ENCODE data around the gene SEMA6A.

SEMA6A gene

DNA sequence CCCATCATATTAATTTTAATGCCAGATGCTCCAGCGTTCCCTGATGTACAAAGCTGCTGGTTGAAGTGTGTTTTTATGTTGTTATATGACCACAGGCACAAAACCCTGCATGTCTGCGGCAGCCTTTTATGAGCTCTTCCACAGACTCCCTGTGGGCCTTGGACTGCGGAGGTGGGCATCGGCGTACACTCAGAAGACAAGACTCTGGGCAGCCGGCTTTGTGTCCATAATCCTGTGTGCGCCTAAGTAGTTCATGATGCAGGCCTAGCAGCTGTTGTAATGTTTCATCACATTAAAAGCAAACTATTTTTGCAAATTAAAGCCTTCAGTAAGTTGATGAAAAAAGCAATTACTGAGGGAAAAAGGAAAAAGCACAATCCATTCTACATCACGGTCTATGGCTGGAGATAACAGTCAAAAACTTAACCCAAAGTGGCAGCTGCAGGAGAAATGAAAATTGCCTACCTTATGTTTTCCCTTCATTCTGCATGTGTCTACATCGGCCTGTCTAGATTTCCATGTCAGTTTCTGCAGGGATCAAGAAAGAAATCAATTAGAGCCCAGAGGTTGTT, 78.8 kb downstream of the SEMA6A start:
- no peak for DNase-seq (ENCODE audit: low read depth, low spot score)

DNA sequence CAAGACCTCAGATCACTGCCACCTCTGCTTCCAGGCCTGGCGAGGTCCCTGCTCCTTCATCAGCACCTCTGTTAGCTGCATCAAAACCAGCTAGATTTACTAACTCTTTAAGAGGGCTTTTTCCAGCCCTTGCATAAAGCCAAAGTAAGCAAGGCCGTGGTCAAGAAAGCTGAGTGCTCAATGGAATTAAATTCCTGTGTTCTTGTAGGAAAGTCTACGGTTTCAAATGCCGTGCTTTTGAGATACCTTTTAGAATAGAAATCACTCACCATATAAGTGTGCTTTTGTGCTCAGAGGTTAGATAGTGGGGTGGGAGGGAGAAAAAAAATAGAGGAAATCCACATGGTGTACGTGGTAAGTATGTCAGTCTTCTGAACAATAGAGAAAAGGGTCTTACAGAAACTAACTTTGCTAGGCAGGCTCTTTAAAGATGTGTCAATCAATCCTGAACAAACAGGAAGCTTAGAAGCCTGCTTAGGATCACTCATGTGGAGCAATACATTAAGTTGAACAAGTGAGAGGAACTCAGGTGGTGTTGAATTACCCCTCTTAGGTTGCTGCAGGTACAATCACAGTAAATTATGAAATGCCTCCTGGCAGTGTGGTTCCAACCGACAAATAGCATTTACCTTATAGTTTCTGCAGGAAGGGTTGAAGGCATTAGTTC, 79.7 kb downstream of the SEMA6A start:
- DNase-seq (ENCODE audit: low read depth, low spot score) = no peak

DNA sequence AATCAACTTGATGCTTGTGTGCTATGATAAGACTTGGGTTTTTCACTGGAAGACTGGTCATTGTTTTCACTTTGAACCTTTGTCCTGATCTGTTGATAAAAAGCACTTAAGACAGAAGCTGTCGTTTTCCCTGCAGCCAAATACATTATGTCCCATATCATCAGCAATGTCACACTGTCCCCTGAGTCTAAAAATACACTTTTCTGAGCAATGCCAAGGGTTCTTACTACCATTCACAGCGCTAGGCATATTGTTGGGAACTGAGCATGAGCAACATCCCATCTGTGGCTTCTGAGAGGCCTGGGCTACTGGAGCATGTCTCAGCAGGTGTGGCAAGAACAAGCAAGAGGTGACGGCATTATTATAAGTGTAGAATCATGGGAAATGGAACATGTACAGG, 81.8 kb downstream of the SEMA6A start:
- no peak for DNase-seq (ENCODE audit: low read depth, low spot score)

DNA sequence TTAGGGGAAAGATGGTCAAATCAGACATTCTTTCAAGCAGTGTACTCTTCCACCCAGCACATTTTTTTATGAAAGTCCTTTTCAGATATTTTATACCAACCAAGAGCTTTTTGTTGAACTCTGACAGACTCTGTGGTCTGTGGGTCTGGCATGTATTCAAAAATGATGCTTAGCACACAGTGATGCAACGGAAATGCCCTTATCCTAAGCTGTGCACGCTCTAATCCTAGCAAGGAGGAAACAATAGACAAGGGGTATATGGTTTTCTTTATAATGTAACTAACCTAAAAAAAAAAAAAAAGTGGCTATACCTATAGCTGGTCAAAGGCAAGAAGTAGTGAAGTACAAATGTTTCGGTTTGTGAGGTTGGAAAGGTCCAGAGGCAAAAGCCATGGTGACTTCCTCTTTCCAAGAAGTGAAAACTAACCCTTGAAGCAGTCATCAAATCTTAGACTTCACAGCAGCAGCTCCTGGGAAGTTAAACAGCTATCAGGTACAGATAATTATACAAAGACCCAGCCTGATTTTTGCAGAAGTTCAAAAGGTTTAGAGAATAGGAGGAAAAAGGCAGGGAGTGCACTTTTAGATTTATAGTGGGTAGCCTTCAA, 82.5 kb downstream of the SEMA6A start:
- no peak for DNase-seq (ENCODE audit: low read depth, low spot score)

DNA sequence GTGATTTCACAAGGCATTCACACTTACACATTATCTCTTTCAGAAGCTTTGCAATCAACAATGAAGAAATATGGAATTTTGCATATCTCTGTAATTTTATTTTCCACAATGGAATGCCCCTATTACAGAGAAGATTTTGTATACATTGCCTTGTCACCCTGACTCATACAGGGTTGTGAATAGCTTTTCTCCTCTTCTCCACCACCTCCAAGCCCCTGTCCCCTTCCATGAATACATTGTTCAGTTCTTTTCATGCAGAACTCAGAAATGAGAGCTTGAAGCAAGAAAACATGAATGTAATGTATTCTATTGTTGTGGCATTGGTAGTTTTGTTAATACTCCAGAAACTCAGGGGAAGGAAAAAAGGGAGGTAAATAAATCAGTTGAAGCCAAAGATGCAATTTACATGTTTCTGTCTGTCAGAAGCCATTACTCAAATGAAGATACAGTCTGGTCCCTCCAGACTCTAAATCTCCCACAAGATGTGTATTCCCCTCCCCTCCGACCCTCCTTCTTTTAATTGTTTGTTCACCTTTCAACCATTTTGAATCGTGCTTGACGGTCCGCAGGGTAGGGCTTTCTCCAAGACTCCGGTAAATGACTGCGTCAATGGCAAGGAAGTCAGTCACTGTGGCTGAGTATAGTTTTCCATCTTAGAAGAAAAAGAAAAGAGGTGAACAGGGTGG, 86.1 kb downstream of the SEMA6A start:
- no peak for DNase-seq (ENCODE audit: low read depth, low spot score)

DNA sequence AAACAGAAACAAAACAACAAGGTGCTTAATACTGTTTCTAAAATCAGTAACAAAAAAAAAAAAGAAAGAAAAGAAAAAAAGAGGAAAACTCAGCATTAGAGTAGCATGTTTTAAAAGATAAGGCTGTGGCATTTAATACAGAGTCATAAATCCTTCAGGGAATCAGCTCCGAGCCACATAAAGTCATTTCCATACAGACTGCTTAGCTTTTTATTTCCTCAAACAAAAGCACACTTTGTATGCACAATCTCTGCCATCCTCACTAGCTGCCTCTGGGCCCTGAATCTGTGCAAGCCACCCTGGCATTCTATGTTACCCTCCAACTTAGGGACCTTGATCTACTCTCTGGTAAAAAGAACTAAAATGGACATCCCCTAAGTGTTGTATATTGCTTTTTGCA, 87.6 kb downstream of the SEMA6A start:
- no peak for DNase-seq (ENCODE audit: low read depth, low spot score)

DNA sequence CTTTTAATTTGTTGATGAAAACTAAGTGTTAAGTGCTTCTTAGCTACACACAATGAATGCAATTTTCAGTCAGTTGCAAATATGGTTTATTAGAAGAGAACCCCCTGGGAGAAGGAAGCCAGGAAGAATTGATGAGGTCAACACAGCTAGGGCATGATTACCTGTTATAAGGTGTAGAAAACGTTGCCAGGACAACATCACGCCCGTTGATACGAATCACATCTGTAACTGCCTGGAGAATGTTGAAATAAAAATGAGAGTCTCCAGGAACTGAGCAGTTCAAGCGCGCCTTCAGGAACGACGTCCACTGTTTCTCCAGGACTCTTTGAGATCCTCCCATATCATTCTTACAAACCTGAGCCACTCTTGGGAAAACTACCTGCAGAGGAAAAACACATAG, 88.0 kb downstream of the SEMA6A start:
- DNase-seq (ENCODE audit: low read depth, low spot score) = no peak

DNA sequence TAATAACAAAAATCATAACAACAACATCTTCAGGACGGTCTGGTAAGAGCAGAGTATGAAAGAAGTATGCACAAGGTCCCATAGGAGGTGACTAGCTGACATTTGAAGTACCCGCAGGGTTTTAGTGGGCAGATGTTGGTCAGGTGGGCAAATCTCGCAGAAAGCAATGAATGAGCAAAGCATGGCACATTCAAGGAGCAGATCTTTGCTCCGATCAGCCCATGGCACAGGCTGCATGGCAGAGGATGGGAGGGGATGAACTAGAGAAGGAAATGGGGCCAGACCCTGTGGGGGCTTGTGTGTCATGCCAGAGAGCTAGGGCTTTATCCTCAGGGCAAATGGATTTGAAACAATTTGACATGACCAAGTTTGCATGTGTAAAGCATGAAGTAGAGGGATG, 90.0 kb downstream of the SEMA6A start:
- no peak for DNase-seq (ENCODE audit: low read depth, low spot score)

DNA sequence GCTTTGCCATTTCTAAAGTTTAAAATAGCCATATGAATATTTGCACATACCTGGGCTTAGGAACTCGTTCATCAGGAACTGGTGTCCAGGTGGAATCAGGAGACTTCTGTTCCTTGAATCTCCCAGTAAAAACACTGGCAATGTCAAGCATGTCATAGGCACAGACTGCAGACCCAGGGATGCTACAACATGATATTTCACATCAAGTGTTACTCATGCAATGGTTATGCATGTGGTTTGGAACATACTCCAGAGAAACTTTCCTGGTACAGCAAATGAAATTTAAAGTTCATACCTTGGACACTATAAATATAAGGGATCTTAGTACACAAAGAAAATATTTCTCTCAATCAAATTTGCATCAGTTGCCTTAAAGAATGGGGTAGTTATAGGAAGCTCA, 92.2 kb downstream of the SEMA6A start:
- DNase-seq (ENCODE audit: low read depth, low spot score) = no peak

DNA sequence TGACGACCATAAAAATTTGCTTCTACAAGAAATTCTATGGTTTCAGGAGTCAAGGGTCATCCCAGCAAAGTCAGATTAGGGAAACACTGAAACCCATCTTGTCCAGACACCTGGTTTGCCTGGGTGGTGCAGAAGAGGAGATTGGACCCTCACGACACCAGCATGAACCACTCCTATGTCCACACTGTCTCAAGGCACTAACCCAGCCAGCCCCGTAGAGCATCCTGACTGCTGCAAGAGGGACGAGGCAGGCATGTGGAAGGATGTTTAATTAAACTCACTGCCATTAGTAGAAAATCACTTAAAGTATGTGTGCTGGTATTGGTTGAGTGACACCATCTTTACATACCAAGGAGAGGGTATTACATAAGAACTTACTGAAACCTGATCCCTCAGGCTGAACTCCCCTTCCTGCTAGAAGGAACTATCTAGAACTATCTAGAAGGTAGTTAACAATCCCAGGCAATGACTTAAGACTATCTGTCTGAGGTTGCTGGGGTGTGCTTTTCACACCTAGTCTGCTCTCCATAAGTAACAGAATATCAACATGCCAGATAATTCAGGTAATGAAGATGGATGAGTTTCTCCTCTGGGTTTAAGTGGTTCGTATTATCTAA, 93.6 kb downstream of the SEMA6A start:
- no peak for DNase-seq (ENCODE audit: low read depth, low spot score)

DNA sequence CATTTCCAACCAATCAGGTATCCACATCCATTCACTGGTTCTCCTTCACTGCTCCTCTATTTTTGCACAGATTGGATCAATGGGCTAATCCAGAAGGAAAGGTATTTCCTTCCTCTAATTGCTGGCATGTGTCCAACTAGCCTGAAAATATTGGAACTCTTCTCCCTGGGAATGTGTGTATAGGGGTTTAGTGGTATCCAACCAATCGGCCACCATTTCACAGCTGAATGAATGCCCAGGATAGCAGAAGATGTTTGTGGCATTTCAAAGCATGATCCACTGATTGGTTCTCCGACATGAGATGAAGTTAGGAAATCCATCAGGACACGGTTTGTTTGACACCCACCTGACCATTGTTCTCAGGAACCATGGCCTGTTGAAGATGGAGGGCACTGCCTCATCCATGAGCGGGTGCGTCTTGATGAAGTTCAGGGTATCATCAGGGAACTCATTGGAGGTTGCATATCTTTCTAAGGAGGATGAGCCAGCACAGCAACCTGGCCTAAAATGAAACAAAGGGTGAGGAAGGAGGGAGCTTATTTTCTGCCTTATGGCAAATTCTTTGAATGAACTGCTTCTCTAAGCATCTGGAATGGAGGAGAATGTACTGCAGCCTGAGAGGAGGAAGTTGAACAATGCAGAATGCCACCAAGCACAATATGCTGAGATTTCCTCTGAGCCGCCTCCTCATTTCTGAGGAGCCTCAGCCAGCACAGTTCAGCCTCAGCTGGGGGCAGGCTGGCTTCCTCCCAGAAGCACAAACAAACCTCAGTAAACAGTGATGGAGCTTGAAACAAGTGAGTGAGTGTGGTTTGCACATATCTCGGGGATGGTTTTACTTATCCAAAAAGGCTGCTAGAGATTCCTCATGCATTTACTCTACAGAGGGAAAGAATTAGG, 94.6 kb downstream of the SEMA6A start:
- DNase-seq (ENCODE audit: low read depth, low spot score) = no peak

DNA sequence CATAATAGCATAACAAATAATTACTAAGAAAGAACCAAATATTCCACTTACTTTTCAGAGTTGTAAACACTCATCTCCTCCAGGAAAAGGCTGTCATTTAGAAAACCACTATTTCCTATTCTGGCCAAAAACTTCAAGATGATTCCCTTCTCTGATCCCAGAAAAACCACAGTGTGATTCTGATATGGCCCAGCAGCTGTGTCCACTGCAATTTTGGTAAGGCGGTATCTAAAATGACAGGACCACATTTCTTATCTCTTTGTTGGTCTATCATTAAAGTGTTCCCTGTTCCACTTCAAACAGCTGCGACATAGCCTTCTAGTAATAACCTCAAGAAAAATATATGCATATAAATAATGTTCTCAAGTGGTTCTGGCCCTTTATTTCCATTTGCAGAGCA, 96.1 kb downstream of the SEMA6A start:
- DNase-seq (ENCODE audit: low read depth, low spot score) = no peak

DNA sequence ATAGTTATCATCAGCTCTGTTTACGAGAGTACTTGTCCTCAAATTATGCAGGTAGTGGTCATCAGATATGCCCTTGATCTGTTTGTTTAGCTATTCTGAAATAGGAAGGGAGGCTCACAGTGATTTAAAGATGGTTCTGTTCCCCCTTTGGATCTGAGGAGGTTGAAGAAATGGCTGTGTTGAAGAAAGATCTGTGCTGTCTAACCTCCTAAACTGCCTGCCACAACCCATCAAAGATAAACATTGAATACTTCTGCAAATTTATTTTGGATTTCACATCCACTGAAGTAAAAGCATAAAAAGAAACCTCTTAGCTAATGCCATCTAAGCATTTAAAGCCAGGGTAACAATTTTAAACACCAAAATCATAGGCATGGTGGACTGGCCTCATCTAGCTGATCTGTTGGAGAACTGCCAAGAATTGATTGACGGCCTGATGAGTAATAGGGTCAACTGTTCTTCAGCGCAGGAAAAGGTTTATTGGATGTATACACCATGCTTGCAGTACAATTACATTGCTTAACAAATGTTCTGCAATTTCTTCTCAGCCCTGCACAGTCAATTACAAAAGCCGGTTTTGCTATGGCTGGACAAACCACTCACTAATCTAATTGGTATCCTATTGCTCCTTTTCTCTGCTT, 97.6 kb downstream of the SEMA6A start:
- DNase-seq (ENCODE audit: low read depth, low spot score) = no peak

DNA sequence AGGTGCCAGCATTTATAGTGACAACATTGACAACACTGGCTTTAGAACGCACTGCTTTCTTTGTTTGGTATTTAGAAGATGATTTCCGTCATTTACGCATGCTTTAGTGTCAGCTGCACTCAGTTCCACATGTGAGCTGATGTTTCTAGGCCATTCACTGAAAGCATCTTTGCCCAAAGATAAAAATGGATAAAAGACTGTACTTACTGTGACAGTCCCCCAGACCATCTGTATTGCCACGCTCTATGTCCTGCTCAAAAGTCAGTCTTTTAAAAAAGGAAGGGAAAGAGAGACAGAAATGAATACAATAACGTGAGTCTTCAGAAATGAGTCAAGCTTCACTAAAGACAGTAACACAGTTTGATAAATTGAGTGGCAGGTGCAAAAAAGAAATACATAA, 99.3 kb downstream of the SEMA6A start:
- DNase-seq (ENCODE audit: low read depth, low spot score) = no peak

DNA sequence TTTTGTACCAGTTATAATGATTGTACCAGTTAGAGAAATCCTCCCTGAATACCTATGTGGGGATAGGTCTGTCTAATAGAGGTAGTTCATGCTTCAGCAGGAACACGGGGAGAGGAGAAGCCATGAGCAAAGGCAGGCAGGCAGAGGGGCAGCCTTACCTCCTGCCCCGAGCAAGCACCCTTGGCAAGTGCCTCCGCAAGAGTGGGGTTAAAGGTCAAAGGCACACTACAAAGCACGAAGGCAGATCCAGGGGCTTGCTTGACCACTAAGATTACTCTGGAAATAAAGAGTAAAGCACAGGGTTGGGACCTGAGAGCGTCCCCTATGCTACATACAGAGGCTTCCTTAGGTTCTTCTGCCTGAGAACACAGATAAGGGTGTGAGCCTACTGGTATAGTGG, 100.9 kb downstream of the SEMA6A start:
- no peak for DNase-seq (ENCODE audit: low read depth, low spot score)

DNA sequence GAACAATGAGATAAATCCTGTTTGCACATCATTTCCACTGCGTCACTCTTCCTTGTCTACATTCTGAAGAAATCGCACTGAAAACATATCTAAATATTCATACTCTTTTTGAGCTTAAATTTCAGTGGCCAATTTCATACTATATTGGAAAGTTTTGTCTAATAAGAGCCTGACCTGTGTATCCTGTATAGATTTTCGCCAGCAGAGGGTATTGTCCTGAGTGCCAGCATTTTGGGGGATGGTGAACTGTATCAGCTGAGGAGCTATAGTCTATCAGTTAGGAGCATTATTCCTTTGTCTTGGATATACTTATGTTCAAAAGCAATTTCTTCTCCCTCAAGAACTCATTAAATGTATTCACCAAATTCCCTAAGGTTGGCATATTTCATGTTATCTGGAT, 102.3 kb downstream of the SEMA6A start:
- no peak for DNase-seq (ENCODE audit: low read depth, low spot score)

DNA sequence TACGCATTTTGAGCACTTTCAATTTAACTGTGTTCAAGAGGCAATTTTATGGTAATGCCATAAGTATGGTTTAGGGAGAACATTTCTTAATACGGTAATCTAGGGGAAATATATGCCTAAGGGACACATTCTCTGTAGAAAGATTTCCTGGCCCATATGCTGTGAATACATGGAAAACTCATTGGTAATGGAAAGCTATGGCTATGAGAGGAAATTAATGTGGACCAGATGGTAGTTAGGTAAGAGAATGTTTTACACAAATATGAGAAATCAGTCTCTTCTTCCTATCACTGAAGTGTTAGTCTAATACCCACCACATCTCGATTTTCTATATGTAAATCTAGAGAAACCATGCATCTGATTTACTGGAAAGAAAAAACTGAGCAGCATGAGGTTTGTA, 105.0 kb downstream of the SEMA6A start:
- no peak for DNase-seq (ENCODE audit: low read depth, low spot score)

DNA sequence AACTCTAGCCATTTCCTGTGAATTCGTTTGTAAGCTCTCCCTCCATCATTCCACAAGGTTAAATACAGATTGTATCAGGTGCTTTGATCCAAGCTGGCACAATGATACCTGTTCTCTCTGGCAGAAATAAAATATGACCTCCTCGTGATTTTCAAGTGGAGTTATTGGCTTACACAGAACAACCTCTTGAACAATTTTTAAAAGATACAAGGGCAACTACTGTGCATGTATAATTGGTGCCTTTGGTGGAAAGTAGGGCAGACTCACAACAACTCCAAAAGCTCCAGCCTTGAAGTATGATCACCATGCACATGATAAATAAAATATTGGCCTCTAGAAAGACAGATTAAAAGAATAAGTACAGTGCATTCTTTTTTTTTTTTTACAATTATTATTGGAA, 106.0 kb downstream of the SEMA6A start:
- DNase-seq (ENCODE audit: low read depth, low spot score) = no peak

DNA sequence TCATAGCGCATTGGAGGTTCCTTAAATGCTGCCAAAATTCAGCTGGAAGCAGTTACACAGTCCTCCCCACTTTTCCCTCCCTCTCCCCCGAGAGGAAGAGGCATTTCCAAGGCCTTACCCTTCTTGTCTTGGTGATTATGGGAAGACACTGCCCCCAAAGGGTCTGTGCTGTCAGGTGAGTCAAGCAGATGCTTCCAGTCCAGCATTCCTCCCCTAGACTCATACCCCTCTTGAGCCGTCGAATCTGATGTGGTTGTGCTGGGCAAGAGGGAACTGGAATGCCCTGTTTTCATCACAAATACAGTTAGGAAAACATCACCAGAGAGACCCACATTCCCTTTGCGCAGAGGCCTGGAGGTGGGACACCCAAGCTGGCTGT, 107.2 kb downstream of the SEMA6A start:
- no peak for DNase-seq (ENCODE audit: low read depth, low spot score)

DNA sequence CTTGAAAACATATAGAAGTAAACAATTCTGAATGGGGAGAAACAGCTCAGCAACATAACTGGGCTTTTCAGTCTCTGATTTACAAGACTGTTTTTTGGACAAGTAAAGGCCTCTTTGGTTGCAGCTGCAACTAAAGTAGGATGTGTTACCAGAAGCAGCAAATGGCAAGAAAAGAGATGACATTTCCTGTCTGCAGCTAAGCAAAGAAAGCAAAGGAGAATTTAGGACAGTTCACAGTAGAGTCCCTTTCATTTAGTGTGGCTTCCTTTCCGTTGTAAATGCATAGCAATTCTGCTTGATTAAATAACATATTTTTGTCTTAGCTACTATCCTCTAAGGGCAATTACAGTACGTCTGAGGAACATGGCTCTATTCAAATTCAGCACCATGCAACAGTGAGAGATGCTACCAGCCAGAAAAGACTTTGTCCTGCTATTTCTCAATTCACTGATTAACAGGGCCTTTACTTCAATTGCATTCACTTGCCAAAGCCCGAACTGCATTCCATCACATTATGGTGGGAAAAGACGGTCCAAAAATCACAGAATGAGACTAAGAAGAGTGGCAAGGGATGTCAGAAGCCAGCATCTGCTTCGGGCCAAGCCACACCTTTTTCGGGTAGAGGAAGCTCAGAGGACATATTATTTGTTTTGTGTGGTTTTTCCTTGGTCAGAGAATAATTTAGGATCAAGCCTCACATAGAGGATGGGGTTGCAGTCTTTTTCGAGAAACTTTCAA, 107.7 kb downstream of the SEMA6A start:
- no peak for DNase-seq (ENCODE audit: low read depth, low spot score)
